ENCODE measurements around the gene NINL. TPM values are rescaled to one million over a fixed set of nuclear protein-coding genes. Genes with fewer than 3 reads are reported as not detected.
"Not testable (repeated sequence)": the region's sequence is repeated elsewhere in the genome, so short reads cannot be mapped to it uniquely, and the experiment has no call there.

NINL gene
- polyA plus RNA-seq, 1 donor, result 13.8 TPM

- not testable (repeated sequence) for DNase-seq (ENCODE audit: low read depth)
These were observed 82.2 kb downstream of the NINL start for GRCh38 chr20:25503051-25503639.

GRCh38 chr20:25500880-25501351 is 84.4 kb downstream of the NINL start:
- DNase-seq (ENCODE audit: low read depth), result no peak

GRCh38 chr20:25499855-25500434 is 85.4 kb downstream of the NINL start:
- DNase-seq (ENCODE audit: low read depth), result no peak

GRCh38 chr20:25499031-25499430 is 86.3 kb downstream of the NINL start:
- no peak for DNase-seq (ENCODE audit: low read depth)

- no peak for DNase-seq (ENCODE audit: low read depth)
These were observed 87.1 kb downstream of the NINL start for GRCh38 chr20:25498280-25498606.

- no peak for DNase-seq (ENCODE audit: low read depth)
These were observed 87.6 kb downstream of the NINL start for GRCh38 chr20:25497586-25498279.

- DNase-seq (ENCODE audit: low read depth), result no peak
These were observed 88.3 kb downstream of the NINL start for GRCh38 chr20:25496968-25497401.

GRCh38 chr20:25496165-25496967 is 89.0 kb downstream of the NINL start:
- DNase-seq (ENCODE audit: low read depth), result no peak

GRCh38 chr20:25495189-25495824 is 90.0 kb downstream of the NINL start:
- no peak for DNase-seq (ENCODE audit: low read depth)

- DNase-seq (ENCODE audit: low read depth), result no peak
These were observed 90.7 kb downstream of the NINL start for GRCh38 chr20:25494506-25495188.

GRCh38 chr20:25493748-25494505 is 91.4 kb downstream of the NINL start:
- DNase-seq (ENCODE audit: low read depth), result no peak

- no peak for DNase-seq (ENCODE audit: low read depth)
These were observed 92.2 kb downstream of the NINL start for GRCh38 chr20:25493137-25493536.

GRCh38 chr20:25491446-25492038 is 93.8 kb downstream of the NINL start:
- DNase-seq (ENCODE audit: low read depth), result no peak

- no peak for DNase-seq (ENCODE audit: low read depth)
These were observed 94.5 kb downstream of the NINL start for GRCh38 chr20:25490656-25491445.

- no peak for DNase-seq (ENCODE audit: low read depth)
These were observed 96.0 kb downstream of the NINL start for GRCh38 chr20:25489221-25489871.

- DNase-seq (ENCODE audit: low read depth), result no peak
These were observed 97.4 kb downstream of the NINL start for GRCh38 chr20:25487975-25488374.

- no peak for DNase-seq (ENCODE audit: low read depth)
These were observed 98.0 kb downstream of the NINL start for GRCh38 chr20:25487306-25487705.

- no peak for DNase-seq (ENCODE audit: low read depth)
These were observed 99.0 kb downstream of the NINL start for GRCh38 chr20:25486377-25486776.

- DNase-seq (ENCODE audit: low read depth), result no peak
These were observed 99.5 kb downstream of the NINL start for GRCh38 chr20:25485872-25486271.

Measured in forelimb muscle (tissue), 1 donor.